Uterus (tissue), 2 donors: Measurements from ENCODE around the gene PRKAG2.

Source experiments
- CTCF ChIP-seq, 4 experiments: fragments of 200-600 bp in 2 of 4; fragments of 450-650 bp in 2 of 4; sonication (generic) in 2 of 4; IDR thresholded peaks; one replicate each; pipeline ENCODE4 v1.5.1; 2016 to 2019; ENCODE audit warnings: antibody characterized with exemption in 4 of 4, mild to moderate bottlenecking in 2 of 4, moderate library complexity in 1 of 4
- POLR2A ChIP-seq, 2 donors: fragments of 450-650 bp; IDR thresholded peaks; one replicate each; pipeline ENCODE4 v1.6.1; 2016; ENCODE audit warnings: antibody characterized with exemption in 2 of 2, mild to moderate bottlenecking in 1 of 2, moderate library complexity in 1 of 2

GRCh38 chr7:151748733-151749132 is 128.2 kb downstream of the PRKAG2 start:
- TF ChIP-seq CTCF (IDR thresholded peaks at IDR 0.05) = no peak
- TF ChIP-seq POLR2A (IDR thresholded peaks at IDR 0.05) = no peak
